HL-60 (cell line): ENCODE data around the gene PGGT1B.

Experiments
- GABPA ChIP-seq: IDR thresholded peaks from 2 replicates; pipeline ENCODE4 v1.6.1; 2012; ENCODE audit warnings: low read depth
- TF ChIP-seq, protein P1 (sequence below): IDR thresholded peaks from one replicate; pipeline ENCODE4 v1.5.1; 2011; ENCODE audit warnings: low read length, control low read depth, inconsistent platforms; ENCODE audit not compliant: insufficient read depth

DNA sequence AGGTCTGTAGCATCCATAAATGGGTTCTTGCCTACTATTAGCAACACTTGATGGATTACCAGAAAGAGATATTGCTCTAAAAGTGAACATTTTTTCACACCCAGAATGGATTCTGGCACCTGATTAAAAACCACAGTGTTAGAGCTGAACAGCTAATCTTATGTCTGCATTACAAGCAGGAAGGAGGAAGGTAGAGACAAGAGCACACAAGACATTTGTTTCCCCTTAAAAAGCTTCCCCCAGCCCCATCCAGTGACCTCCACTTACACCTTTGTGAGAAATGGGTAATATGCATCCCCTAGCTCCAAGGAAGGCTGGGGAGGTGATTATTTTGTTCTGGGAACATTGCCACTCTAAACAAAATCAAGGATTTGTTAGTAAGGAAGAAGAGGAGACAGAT, 80.9 kb downstream of the PGGT1B start:
- TF ChIP-seq, protein P1, sequence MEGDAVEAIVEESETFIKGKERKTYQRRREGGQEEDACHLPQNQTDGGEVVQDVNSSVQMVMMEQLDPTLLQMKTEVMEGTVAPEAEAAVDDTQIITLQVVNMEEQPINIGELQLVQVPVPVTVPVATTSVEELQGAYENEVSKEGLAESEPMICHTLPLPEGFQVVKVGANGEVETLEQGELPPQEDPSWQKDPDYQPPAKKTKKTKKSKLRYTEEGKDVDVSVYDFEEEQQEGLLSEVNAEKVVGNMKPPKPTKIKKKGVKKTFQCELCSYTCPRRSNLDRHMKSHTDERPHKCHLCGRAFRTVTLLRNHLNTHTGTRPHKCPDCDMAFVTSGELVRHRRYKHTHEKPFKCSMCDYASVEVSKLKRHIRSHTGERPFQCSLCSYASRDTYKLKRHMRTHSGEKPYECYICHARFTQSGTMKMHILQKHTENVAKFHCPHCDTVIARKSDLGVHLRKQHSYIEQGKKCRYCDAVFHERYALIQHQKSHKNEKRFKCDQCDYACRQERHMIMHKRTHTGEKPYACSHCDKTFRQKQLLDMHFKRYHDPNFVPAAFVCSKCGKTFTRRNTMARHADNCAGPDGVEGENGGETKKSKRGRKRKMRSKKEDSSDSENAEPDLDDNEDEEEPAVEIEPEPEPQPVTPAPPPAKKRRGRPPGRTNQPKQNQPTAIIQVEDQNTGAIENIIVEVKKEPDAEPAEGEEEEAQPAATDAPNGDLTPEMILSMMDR, result no peak
- TF ChIP-seq GABPA, result no peak
